ENCODE results near the gene CST9. TPM values are rescaled to one million over a fixed set of nuclear protein-coding genes. Genes with fewer than 3 reads are reported as not detected.

Gene CST9
- total RNA-seq, 1 donor from 2014 or later: not detected

DNA sequence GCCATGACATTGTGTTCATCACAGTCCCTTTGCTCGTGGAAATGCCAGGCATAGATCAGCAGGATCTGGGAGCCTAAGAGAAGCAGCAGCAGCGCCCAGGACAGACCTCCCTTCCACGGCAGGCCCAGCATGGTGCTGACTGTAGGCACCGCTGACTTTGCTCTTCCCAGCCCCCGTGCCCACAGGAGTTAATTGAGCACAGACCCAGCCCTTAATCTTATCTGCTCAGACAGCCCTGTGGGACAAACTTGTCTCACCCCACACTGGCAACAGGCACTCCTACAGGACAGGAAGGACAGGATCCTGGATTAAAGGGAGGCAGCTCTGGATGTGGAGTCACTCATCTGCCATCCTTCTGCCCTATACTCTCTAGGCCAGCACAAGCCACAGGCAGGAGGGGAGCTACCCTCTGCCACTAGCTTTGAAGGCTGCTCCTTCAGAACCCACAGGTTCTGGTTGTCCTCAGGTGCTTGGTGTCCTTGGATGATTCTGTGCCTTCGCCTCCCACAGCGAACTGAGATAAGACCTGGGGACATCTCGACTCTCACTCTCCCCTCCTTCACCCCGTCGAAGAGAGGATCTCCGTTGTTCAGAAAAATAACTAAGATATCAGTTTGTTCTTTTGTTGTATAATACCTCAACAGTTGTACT, 37.3 kb downstream of the CST9 start, which contains the start of gene CST9L:
TSS of gene CST9L (minus strand) at position 165 of the 651 bp plus-strand sequence. CDS start at position 131, 34 bp downstream.
- no peak for DNase-seq (ENCODE audit: extremely low spot score, unreplicated experiment)
- H3K4me1 Mint-ChIP-seq (ENCODE audit: unreplicated experiment): no peaks in the 10 kb centered on the region
- no peaks in the 10 kb centered on the region for H3K36me3 Mint-ChIP-seq
- no peaks in the 10 kb centered on the region for H3K9me3 Mint-ChIP-seq
- no peak within 1 kb of the TSS for H3K4me3 Mint-ChIP-seq
- TF ChIP-seq CTCF (conservative IDR thresholded peaks at IDR 0.05): no peak
- H3K27ac Mint-ChIP-seq: no peak within 1 kb of the TSS
- H3K27me3 Mint-ChIP-seq: no peaks in the 10 kb centered on the region

- H3K27me3 Mint-ChIP-seq: no peaks in the 10 kb centered on the region
- no peak overlapping the region for H3K4me3 Mint-ChIP-seq
- TF ChIP-seq CTCF (conservative IDR thresholded peaks at IDR 0.05): no peak
- no peak for DNase-seq (ENCODE audit: extremely low spot score, unreplicated experiment)
- no peaks in the 10 kb centered on the region for H3K4me1 Mint-ChIP-seq (ENCODE audit: unreplicated experiment)
- no peaks in the 10 kb centered on the region for H3K36me3 Mint-ChIP-seq
- H3K27ac Mint-ChIP-seq: no peak overlapping the region
- H3K9me3 Mint-ChIP-seq: no peaks in the 10 kb centered on the region
Measured at GRCh38 chr20:23566199-23566932, 39.4 kb downstream of the CST9 start.

DNA sequence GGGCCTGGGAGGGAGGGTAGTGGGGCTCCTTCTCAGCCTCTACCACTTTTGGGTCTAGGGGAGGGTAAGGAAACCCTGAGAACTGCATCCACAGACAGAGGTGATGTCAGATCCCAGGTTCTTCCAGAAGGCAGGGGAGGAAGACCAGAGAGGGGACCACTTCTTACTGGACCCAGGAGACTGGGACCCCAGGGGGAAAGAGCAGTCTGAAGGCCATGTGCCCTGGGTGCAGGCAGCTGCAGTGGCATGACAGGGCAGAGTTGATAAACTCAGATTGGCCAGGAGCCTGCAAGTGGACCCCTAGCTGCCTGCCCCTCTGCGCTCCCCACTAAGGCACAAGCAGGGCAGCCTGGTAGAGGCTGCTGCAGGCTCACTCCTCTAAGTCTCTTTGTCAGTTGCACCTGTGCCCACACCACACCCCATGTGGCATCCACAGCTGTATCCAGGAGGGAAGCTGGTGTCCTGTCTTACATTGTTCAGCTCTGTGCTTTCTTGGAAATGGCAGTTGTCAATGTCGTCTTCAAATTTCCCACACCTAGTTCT, 40.1 kb downstream of the CST9 start:
- no peaks in the 10 kb centered on the region for H3K9me3 Mint-ChIP-seq
- H3K27ac Mint-ChIP-seq: no peak overlapping the region
- no peak for TF ChIP-seq CTCF (conservative IDR thresholded peaks at IDR 0.05)
- H3K4me1 Mint-ChIP-seq (ENCODE audit: unreplicated experiment): no peaks in the 10 kb centered on the region
- H3K27me3 Mint-ChIP-seq: no peaks in the 10 kb centered on the region
- no peaks in the 10 kb centered on the region for H3K36me3 Mint-ChIP-seq
- no peak for DNase-seq (ENCODE audit: extremely low spot score, unreplicated experiment)
- no peak overlapping the region for H3K4me3 Mint-ChIP-seq

GRCh38 chr20:23564927-23565326, 40.8 kb downstream of the CST9 start:
- Mint-ChIP-seq H3K9me3 (no peaks in the 10 kb centered on the region), H3K4me3 (no peak overlapping the region)

More at GRCh38 chr20:23564927-23565326, 40.8 kb downstream of the CST9 start:
- H3K36me3 Mint-ChIP-seq: no peaks in the 10 kb centered on the region
- H3K4me1 Mint-ChIP-seq (ENCODE audit: unreplicated experiment): no peaks in the 10 kb centered on the region
- no peak for TF ChIP-seq CTCF (conservative IDR thresholded peaks at IDR 0.05)
- no peak for DNase-seq (ENCODE audit: extremely low spot score, unreplicated experiment)
- H3K27me3 Mint-ChIP-seq: no peaks in the 10 kb centered on the region
- H3K27ac Mint-ChIP-seq: no peak overlapping the region
